H9 (cell line): ENCODE measurements around the gene COMTD1. TPM values are rescaled to one million over a fixed set of nuclear protein-coding genes. Genes with fewer than 3 reads are reported as not detected.

ENCODE experiments used
- DNase-seq: peaks from one replicate; pipeline ENCODE4 v3.0.0-alpha.2; 2017
- H2AFZ ChIP-seq: one replicate; pipeline ENCODE4 v1.6.1; 2013; ENCODE audit warnings: mild to moderate bottlenecking, low read length, control low read depth, moderate library complexity
- H2AK5ac ChIP-seq: 2 replicates; pipeline ENCODE4 v1.6.1; 2013; ENCODE audit warnings: low read length, control low read depth, mixed read lengths; ENCODE audit not compliant: insufficient read length
- H2BK120ac ChIP-seq: one replicate; pipeline ENCODE4 v1.6.1; 2013; ENCODE audit warnings: low read depth, mild to moderate bottlenecking, low read length, control low read depth, inconsistent platforms; ENCODE audit not compliant: poor library complexity, severe bottlenecking
- H2BK12ac ChIP-seq: 2 replicates; pipeline ENCODE4 v1.6.1; 2013; ENCODE audit warnings: low read length, control low read depth, mixed read lengths, low read depth; ENCODE audit not compliant: insufficient read length
- H2BK15ac ChIP-seq: 2 replicates; pipeline ENCODE4 v1.6.1; 2013; ENCODE audit warnings: low read depth, low read length, control low read depth
- H2BK20ac ChIP-seq: one replicate; pipeline ENCODE4 v1.6.1; 2013; ENCODE audit warnings: low read depth, mild to moderate bottlenecking, low read length, control low read depth, inconsistent platforms; ENCODE audit not compliant: poor library complexity, severe bottlenecking
- H2BK5ac ChIP-seq: 2 replicates; pipeline ENCODE4 v1.6.1; 2013; ENCODE audit warnings: low read length, control low read depth, mixed read lengths; ENCODE audit not compliant: insufficient read length
- H3K14ac ChIP-seq: 2 replicates; pipeline ENCODE4 v1.6.1; 2013; ENCODE audit warnings: low read length, control low read depth; ENCODE audit not compliant: insufficient read depth
- H3K18ac ChIP-seq: 2 replicates; pipeline ENCODE4 v1.6.1; 2013; ENCODE audit warnings: low read depth, mild to moderate bottlenecking, mixed read lengths, low read length, control low read depth; ENCODE audit not compliant: insufficient read length
- H3K23ac ChIP-seq: 2 replicates; pipeline ENCODE4 v1.6.1; 2013; ENCODE audit warnings: low read length, control low read depth, mixed read lengths, low read depth; ENCODE audit not compliant: insufficient read length
- H3K23me2 ChIP-seq: 2 replicates; pipeline ENCODE4 v1.6.1; 2013; ENCODE audit warnings: low read depth, mild to moderate bottlenecking, mixed read lengths, low read length, control low read depth; ENCODE audit not compliant: insufficient read length, poor library complexity, severe bottlenecking
- H3K27ac ChIP-seq: 2 replicates; pipeline ENCODE4 v1.5.1; 2013; ENCODE audit warnings: low read length, control low read depth, mixed read lengths, low read depth; ENCODE audit not compliant: insufficient read length
- H3K27me3 ChIP-seq: 2 replicates; pipeline ENCODE4 v1.6.1; 2013; ENCODE audit warnings: low read length, control low read depth, inconsistent platforms; ENCODE audit not compliant: insufficient read depth
- H3K4ac ChIP-seq: 2 replicates; pipeline ENCODE4 v1.6.1; 2013; ENCODE audit warnings: low read depth, mild to moderate bottlenecking, control low read depth, inconsistent platforms, low read length, moderate library complexity
- H3K4me1 ChIP-seq: 2 replicates; pipeline ENCODE4 v1.6.1; 2013; ENCODE audit warnings: low read length, control low read depth, inconsistent platforms; ENCODE audit not compliant: insufficient read depth
- H3K4me2 ChIP-seq: 2 replicates; pipeline ENCODE4 v1.6.1; 2013; ENCODE audit warnings: low read length, control low read depth, mixed read lengths; ENCODE audit not compliant: insufficient read length, insufficient read depth
- H3K56ac ChIP-seq: 2 replicates; pipeline ENCODE4 v1.6.1; 2013; ENCODE audit warnings: low read depth, mild to moderate bottlenecking, mixed read lengths, low read length, control low read depth; ENCODE audit not compliant: insufficient read length
- H3K79me1 ChIP-seq: 2 replicates; pipeline ENCODE4 v1.6.1; 2013; ENCODE audit warnings: low read depth, mild to moderate bottlenecking, moderate library complexity, low read length, control low read depth, inconsistent platforms; ENCODE audit not compliant: insufficient read depth, poor library complexity, severe bottlenecking
- H3K79me2 ChIP-seq: 2 replicates; pipeline ENCODE4 v1.6.1; 2013; ENCODE audit warnings: low read length, control low read depth, inconsistent platforms; ENCODE audit not compliant: insufficient read depth
- H3K9ac ChIP-seq: 2 replicates; pipeline ENCODE4 v1.6.1; 2013; ENCODE audit warnings: low read length, control low read depth, mixed read lengths; ENCODE audit not compliant: insufficient read length; ENCODE audit errors: extremely low read depth
- H3K9me3 ChIP-seq: one replicate; pipeline ENCODE4 v1.6.1; 2013; ENCODE audit warnings: low read depth, low read length, inconsistent platforms; ENCODE audit not compliant: control insufficient read depth
- H3T11ph ChIP-seq: one replicate; pipeline ENCODE4 v1.6.1; 2013; ENCODE audit warnings: mild to moderate bottlenecking, low read length, control low read depth, inconsistent platforms
- H4K20me1 ChIP-seq: one replicate; pipeline ENCODE4 v1.6.1; 2013; ENCODE audit not compliant: control insufficient read depth, insufficient read length, insufficient read depth
- H4K5ac ChIP-seq: 2 replicates; pipeline ENCODE4 v1.6.1; 2013; ENCODE audit warnings: low read depth, mild to moderate bottlenecking, mixed read lengths, low read length, control low read depth; ENCODE audit not compliant: insufficient read length
- H4K8ac ChIP-seq: replicated peaks from 2 replicates; pipeline ENCODE4 v1.6.1; 2013; ENCODE audit warnings: low read length, control low read depth, mixed read lengths, low read depth; ENCODE audit not compliant: insufficient read length
- H4K91ac ChIP-seq: 2 replicates; pipeline ENCODE4 v1.6.1; 2013; ENCODE audit warnings: low read depth, mild to moderate bottlenecking, moderate library complexity, mixed read lengths, low read length, control low read depth; ENCODE audit not compliant: insufficient read length
- H3K27ac Mint-ChIP-seq, 3 experiments: 2 replicates in 2 of 3; 3 replicates in 1 of 3; pipeline ENCODE4 v1.8.0; 2020 to 2021; ENCODE audit warnings: mixed read lengths in 3 of 3, mild to moderate bottlenecking in 1 of 3, moderate library complexity in 1 of 3
- H3K27me3 Mint-ChIP-seq: 2 replicates; pipeline ENCODE4 v1.8.0; 2021; ENCODE audit warnings: low read depth, mild to moderate bottlenecking, moderate library complexity, mixed read lengths
- H3K36me3 Mint-ChIP-seq, 3 experiments: 2 replicates in 2 of 3; 3 replicates in 1 of 3; pipeline ENCODE4 v1.8.0; 2020 to 2021; ENCODE audit warnings: low read depth in 3 of 3, mixed read lengths in 3 of 3; ENCODE audit not compliant: insufficient read depth in 1 of 3
- H3K4me1 Mint-ChIP-seq, 2 experiments: 2 replicates each; pipeline ENCODE4 v1.8.0; 2020; ENCODE audit warnings: mixed read lengths in 2 of 2
- H3K4me3 Mint-ChIP-seq, 2 experiments: 2 replicates in 1 of 2; 3 replicates in 1 of 2; pipeline ENCODE4 v1.8.0; 2020 to 2021; ENCODE audit warnings: mild to moderate bottlenecking in 2 of 2, mixed read lengths in 2 of 2, moderate library complexity in 1 of 2
- H3K9me3 Mint-ChIP-seq, 2 experiments: 2 replicates in 1 of 2; 3 replicates in 1 of 2; pipeline ENCODE4 v1.8.0; 2020; ENCODE audit warnings: mild to moderate bottlenecking in 2 of 2, mixed read lengths in 2 of 2, moderate library complexity in 1 of 2
- CTCF ChIP-seq: fragments of 200-600 bp; sonication (generic); conservative IDR thresholded peaks from 3 replicates; pipeline ENCODE4 v1.8.0; 2021; ENCODE audit warnings: antibody characterized with exemption, mild to moderate bottlenecking
- WGBS: extraction: QIAGEN DNeasy Blood & Tissue Kit; methylation state at CpG from one replicate; pipeline ENCODE4 v1.1.7; 2013; ENCODE audit warnings: missing lambda C conversion rate, low lambda C conversion rate, mixed read lengths; ENCODE audit not compliant: insufficient read length; ENCODE audit errors: extremely low coverage; 5-methylcytosine and 5-hydroxymethylcytosine counted together
- total RNA-seq: library from RNA; stranded (reverse); gene quantifications from 2 replicates; pipeline ENCODE4 v1.2.1, GENCODE V29; 2021

COMTD1 gene
- total RNA-seq, 1 experiment from 2014 or later, result 28.3 TPM

GRCh38 chr10:75261813-75262705 lies 26.3 kb upstream of the COMTD1 start:
- no peak overlapping the region for H3K14ac ChIP-seq
- H3K79me2 ChIP-seq, result no peaks in the 10 kb centered on the region
- no peaks in the 10 kb centered on the region for H3K9me3 ChIP-seq
- no peak overlapping the region for H3K9ac ChIP-seq
- no peak overlapping the region for H2BK12ac ChIP-seq
- Mint-ChIP-seq H3K4me1 (no peaks in the 10 kb centered on the region), H3K4me3 (no peak overlapping the region), H3K27ac (no peak overlapping the region), H3K36me3 (peaks cover 0 to 7% (median 0%) of the 10 kb centered on the region in 3 experiments; a peak in 2 of 7 replicates), H3K27me3 (peaks cover 2% of the 10 kb centered on the region; the same call in 1 of the 2 replicates), H3K9me3 (peaks cover 3 to 5% of the 10 kb centered on the region in 2 experiments; a peak in 3 of 5 replicates)
- H3K27ac ChIP-seq, result no peak overlapping the region
- WGBS, result no CpG with 5 or more reads among the region's 25 CpGs
- no peak overlapping the region for H3K4ac ChIP-seq
- no peak overlapping the region for H4K8ac ChIP-seq
- no peaks in the 10 kb centered on the region for H3K23me2 ChIP-seq
- H3K79me1 ChIP-seq, result no peaks in the 10 kb centered on the region
- no peaks in the 10 kb centered on the region for H3K27me3 ChIP-seq
- no peaks in the 10 kb centered on the region for H4K20me1 ChIP-seq
- no peak overlapping the region for H2BK15ac ChIP-seq
- no peaks in the 10 kb centered on the region for H3K4me1 ChIP-seq
- H3K56ac ChIP-seq, result no peak overlapping the region
- DNase-seq, result no peak
- no peak overlapping the region for H3K4me2 ChIP-seq
- no peak for TF ChIP-seq CTCF
- no peak overlapping the region for H3K23ac ChIP-seq
- no peak overlapping the region for H2BK5ac ChIP-seq
- H2AK5ac ChIP-seq, result no peak overlapping the region
- no peak overlapping the region for H4K5ac ChIP-seq
- no peak overlapping the region for H2BK20ac ChIP-seq
- no peak overlapping the region for H2AFZ ChIP-seq
- H2BK120ac ChIP-seq, result no peak overlapping the region
- no peak overlapping the region for H4K91ac ChIP-seq
- H3T11ph ChIP-seq, result no peak overlapping the region
- H3K18ac ChIP-seq, result no peak overlapping the region
